Fibroblast of skin of back (primary cell): Measurements from ENCODE around the gene EHD2. TPM values are rescaled to one million over a fixed set of nuclear protein-coding genes. Genes with fewer than 3 reads are reported as not detected.
"Not testable (repeated sequence)": the region's sequence is repeated elsewhere in the genome, so short reads cannot be mapped to it uniquely, and the experiment has no call there.

Experiments
- DNase-seq: peaks from one replicate; pipeline ENCODE4 v3.0.0-alpha.2; 2013
- polyA plus RNA-seq, 2 experiments: library from polyadenylated mRNA; unstranded; fragments of 120-200 nt; gene quantifications; one replicate each; pipeline ENCODE4 v1.2.1, GENCODE V29; 2013; ENCODE audit not compliant: insufficient read length in 2 of 2

Gene EHD2
- 420 TPM for polyA plus RNA-seq (2013, experiment 1 of 2; ENCODE audit: insufficient read length)
- polyA plus RNA-seq (2013, experiment 2 of 2; ENCODE audit: insufficient read length): 434 TPM

DNA sequence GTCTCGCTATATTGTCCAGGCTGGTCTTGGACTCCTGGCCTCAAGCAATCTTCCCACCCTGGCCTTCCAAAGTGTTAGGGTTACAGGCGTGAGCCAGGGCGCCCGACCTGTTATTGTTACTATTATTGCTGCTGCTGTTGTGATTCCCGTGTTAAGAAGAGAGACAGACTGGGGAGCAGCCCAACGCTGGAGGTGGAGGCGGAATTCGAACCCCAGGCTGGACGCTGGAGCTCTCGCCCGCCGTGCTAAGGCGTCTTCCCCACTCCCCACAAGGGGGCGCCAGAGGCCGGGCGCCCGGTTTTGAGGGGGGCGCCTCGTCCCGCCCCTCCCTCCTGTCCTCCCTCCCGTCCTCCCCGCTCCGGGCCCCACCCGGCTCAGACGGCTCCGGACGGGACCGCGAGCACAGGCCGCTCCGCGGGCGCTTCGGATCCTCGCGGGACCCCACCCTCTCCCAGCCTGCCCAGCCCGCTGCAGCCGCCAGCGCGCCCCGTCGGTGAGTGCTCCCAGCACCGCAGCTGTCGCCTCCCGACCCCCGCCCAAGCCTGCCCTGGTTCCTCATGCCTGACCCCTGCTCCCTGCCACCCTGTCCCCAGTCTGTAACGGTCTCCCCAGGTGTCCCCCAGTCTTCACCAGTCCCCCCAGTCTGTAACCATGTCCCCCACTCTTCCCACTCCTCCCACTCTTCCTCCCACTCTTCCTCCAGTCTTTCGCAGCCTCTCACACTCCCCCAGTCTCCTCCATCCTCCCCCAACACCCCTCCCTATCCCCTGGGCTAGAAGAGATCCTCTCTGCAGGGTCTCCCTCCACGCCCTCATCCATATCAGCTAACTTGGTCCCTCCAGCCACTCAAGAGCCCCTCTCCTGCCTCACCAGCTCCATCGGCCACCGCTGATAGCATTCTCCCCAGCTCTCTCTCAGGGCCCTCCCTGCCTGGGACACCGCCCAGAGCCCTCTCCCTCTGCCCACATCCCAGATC, at the start of gene EHD2:
EHD2 (plus strand) TSS at position 377 of the 976 bp plus-strand sequence. CDS start 3,191 bp downstream, outside the sequence.
- DNase-seq: peak; percentile 82

GRCh38 chr19:47663435-47663910, 49.7 kb upstream of the EHD2 start:
- DNase-seq: peak; percentile 96

- DNase-seq: peak; percentile 98
Measured at GRCh38 chr19:47663911-47664771, 49.1 kb upstream of the EHD2 start.

GRCh38 chr19:47668556-47668955, 44.7 kb upstream of the EHD2 start:
- not testable (repeated sequence) for DNase-seq

DNA sequence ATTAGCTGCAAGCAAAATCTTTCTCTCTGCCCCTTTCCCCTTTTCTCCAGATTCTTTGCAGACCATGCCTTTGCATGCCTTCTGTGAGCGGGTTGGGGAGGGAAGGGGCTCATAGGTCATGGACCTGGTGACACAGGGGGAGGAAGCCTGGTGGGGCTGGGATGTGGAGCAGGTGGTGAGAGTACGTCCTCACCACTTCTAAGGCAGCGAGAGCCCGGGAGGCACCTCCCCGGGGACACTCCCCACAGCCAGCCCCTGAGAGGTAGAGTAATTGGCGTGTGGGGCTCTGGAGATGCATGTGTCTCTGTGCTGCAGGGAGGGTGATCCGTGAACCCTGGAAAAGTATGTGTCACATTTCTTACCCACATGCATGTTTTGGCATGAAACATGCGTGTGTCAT, 42.5 kb upstream of the EHD2 start:
- DNase-seq: no peak

DNA sequence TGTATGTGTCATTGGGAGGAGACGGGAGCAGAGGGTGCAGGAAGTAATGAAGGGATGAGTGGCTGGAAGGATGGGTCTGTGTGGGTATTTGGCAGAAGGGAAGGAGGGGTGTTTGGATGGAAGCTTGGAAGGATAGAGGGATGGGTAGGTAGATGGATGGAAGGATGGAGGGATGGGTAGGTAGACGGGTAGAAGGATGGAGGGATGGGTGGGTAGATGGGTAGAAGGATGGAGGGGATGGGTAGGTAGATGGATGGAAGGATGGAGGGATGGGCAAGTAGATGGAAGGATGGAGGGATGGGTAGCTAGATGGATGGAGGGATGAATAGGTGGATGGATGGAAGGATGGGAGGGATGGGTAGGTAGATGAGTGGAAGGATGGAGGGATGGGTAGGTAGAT, 41.7 kb upstream of the EHD2 start:
- no peak for DNase-seq

DNA sequence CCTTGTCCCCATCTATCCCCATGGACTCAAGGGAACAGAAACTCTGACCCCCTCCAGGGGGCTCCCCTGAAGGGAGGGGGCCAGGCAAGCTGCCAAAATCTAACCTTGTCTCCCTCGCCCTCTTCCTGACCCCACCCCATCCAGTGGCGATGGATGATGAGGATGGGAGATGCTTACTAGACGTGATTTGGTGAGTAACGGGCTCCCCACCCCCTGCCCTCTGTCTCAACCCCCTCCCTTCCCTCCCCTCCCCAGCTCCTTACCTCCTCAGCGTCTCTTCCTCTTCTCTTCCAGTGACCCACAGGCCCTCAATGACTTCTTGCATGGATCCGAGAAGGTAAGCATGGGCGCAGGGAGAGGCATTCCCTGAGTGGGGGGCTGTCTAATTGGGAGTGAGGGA, 39.8 kb upstream of the EHD2 start:
- DNase-seq: no peak

GRCh38 chr19:47674548-47674947, 38.7 kb upstream of the EHD2 start:
- no peak for DNase-seq

- DNase-seq: no peak
Measured at GRCh38 chr19:47675271-47675670, 38.0 kb upstream of the EHD2 start.

DNA sequence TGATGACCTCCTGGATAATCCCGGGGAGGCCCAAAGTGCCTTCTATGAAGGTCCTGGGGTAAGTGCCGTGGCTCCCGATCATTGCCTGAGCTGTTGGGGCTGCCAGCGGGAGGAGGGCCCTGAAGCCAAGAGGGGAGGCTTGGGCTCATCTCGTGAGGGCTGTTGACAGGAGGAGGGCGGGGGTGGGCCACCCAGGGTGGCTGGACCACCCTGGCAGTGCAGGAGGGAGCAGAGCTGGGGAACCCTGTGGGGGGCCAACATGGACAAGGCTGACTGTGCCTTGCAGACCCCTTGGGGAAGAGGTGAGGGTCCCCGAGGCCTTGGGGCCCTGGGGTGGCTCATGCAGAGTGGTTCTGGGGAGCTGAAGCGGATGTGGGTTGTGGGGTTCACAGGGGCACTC, 37.4 kb upstream of the EHD2 start:
- DNase-seq: no peak

DNA sequence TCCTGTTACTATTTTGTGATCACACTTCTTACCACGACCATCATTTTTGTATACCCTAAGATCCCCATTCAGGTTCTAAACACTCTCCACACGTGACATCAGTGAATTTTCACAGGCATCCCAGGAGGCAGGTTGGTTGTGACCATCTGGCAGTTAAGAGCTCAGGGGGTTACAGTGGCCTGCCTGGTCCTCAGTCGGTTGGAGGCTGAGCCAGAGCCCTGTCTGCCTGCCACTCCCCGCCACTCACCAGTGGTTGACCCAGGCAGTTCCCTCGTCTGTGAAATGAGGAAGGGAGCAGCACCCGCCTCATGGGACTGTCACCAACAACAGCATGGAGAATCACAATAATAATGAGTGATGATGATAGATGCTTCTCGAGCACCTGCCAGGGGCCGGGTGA, 36.4 kb upstream of the EHD2 start:
- DNase-seq: no peak

DNA sequence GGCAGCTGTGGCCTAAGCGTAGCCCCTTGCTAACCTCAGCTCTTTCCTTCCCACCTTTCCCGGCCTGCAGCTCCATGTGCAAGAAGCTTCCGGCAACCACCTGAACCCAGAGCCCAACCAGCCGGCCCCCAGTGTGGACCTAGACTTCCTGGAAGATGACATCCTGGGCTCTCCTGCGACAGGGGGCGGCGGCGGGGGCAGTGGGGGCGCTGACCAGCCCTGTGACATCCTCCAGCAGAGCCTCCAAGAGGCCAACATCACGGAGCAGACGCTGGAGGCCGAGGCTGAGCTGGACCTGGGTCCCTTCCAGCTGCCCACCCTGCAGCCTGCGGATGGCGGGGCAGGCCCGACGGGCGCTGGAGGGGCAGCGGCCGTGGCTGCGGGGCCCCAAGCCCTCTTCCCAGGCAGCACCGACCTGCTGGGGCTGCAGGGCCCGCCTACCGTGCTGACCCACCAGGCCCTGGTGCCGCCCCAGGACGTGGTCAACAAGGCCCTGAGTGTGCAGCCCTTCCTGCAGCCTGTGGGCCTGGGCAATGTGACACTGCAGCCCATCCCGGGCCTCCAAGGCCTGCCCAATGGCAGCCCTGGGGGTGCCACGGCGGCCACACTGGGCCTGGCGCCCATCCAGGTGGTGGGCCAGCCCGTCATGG, 33.8 kb upstream of the EHD2 start:
- no peak for DNase-seq

DNA sequence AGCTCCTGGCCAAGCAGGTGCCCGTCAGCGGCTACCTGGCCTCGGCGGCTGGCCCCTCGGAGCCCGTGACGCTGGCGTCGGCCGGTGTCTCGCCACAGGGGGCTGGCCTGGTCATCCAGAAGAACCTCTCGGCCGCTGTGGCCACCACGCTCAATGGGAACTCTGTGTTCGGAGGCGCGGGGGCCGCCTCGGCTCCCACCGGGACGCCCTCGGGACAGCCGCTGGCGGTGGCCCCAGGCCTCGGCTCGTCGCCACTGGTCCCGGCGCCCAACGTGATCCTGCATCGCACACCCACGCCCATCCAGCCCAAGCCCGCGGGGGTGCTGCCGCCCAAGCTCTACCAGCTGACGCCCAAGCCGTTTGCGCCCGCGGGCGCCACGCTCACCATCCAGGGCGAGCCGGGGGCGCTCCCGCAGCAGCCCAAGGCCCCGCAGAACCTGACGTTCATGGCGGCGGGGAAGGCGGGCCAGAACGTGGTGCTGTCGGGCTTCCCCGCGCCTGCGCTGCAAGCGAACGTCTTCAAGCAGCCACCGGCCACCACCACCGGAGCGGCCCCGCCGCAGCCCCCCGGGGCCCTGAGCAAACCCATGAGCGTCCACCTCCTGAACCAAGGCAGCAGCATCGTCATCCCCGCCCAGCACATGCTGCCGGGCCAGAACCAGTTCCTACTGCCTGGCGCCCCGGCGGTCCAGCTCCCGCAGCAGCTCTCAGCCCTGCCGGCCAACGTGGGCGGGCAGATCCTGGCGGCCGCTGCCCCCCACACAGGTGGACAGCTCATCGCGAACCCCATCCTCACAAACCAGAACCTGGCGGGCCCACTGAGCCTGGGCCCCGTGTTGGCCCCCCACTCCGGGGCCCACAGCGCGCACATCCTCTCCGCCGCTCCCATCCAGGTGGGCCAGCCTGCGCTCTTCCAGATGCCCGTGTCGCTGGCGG, 33.0 kb upstream of the EHD2 start:
- no peak for DNase-seq

GRCh38 chr19:47680858-47681332, 32.3 kb upstream of the EHD2 start:
- no peak for DNase-seq

- DNase-seq: no peak
Measured at GRCh38 chr19:47681388-47681787, 31.8 kb upstream of the EHD2 start.

DNA sequence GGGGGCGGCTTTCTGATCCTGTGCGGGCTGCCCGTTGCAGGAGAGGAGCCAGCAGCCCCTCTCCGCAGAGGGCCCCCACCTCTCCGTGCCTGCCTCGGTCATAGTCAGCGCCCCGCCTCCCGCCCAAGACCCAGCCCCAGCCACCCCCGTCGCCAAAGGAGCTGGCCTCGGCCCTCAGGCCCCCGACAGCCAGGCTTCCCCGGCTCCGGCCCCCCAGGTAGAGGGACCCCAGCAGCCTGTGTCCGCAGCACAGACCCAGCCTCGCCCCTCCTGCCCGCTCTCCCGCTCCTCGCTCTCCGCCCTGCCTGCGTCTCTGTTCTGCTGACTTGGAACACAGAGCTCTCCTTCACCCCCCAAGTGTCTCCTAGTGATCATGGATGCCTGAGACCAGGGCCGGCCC, 31.3 kb upstream of the EHD2 start:
- no peak for DNase-seq

DNA sequence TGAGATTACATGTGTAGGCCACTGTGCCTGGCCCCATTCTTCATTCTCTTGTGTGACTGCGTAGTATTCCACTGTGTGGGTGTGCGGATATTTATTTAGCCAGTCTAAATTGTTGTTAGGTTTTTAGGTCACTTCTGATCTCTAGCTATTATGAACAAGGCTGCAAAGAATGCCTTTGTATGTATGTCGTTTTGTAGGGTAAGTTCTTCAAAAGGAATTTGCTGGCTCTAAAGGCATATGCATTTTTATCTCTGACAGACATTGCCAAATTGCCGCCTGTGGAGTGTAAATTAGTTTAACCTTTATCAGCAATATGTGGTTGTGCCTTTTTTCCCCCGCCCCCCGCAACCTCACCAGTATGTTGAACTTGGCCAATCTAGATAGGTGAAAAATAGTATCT, 30.3 kb upstream of the EHD2 start:
- no peak for DNase-seq

DNA sequence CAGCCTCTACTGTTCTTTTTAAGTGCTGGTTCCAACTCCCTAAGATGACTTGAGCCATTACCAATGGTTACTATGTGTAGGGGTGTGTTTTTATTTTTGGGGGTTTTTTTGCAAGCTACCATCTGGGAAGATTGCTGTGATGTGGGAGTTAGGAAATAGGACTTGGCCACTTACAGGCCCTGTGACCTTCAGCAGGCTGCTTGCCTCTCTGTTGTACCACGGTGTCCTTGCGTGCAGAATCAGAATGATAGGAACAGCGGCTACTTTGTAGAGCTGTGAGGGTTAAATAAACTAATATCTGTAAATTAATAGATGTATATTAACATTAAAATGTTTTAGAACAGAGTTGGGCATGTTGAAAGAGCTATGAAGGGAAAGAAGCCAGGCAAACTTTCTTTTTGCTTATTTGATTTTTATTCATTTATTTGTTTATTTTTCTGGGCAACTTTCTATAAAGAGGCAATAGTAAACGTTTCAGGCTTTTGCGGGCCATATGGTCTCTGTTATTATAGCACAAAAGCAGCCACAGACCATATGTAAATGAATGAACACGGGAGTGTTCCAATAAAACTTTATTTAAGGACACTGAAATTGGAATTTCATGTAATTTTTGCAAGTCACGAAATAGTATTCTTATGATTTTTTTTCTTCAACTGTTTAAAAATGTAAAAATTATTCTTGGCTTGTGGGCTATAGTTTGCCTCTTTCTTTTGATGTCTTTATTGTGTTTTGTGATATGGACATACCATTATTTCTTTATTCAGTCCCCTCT, 26.4 kb upstream of the EHD2 start:
- DNase-seq: no peak

- DNase-seq: no peak
Measured at GRCh38 chr19:47687906-47688305, 25.3 kb upstream of the EHD2 start.

- DNase-seq: no peak
Measured at GRCh38 chr19:47691090-47691489, 22.1 kb upstream of the EHD2 start.
